NCI-H1930 (cell line): ENCODE results near the gene KRT72.

Source experiments
- DNase-seq, 2 experiments: peaks; one replicate each; lab custom pipeline; 2025; lab: John Stamatoyannopoulos, UW

Gene KRT72

DNA sequence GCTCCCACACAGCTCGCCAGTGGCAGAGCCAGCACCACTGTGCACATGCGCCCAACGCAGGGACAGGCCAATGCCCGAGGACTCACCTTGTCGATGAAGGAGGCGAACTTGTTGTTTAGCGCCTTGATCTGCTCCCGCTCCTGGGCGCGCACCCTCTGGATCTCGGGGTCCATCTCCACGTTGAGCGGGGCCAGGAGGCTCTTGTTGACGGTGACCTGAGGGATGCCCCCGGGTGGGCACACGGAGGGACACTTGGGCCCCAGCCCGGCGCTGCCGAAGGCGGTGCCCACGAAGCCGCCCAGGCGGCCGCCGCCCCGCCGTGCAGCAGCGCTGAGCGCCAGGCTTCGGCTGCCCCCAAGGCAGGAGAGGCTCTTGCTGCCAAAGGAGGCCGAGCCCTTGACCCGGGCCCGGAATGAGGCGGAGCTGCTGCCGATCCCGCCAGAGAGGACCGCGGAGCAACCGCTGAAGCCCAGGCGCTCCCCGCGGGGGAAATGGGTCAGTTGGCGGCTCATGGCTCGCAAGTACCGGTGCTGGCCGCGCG lies at the start of gene KRT72:
TSS of gene KRT72 (minus strand) at position 523 of the 541 bp plus-strand sequence. CDS start at position 512, 11 bp downstream.
- no peak for DNase-seq

DNA sequence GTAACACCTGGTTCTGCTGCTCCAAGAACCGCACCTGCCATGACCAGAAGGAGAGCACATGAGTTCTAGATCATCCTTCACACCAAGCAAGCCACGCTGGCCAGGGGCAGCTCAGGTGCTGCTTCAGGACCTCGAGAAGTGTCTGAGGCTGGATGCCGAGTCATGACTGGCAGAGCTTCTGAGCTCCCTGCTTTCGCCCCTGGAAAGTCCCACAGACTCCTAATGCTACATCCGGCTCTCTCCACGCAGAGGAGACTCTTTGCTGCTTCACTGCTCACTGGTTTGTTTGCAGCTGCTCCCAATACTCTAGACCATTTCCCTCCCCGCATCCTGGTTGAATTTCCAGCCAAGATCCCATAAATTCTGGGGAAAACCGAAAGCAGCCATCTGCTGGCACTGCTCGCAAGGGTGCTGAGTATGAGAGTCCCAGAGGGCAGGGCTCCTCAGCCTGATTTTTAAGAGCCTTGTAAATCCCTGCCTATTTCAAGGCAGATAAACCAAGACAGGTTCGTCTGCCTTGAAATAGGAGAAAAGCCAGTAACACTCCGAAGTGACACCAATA lies 49.3 kb upstream of the KRT72 start:
- no peak for DNase-seq

DNA sequence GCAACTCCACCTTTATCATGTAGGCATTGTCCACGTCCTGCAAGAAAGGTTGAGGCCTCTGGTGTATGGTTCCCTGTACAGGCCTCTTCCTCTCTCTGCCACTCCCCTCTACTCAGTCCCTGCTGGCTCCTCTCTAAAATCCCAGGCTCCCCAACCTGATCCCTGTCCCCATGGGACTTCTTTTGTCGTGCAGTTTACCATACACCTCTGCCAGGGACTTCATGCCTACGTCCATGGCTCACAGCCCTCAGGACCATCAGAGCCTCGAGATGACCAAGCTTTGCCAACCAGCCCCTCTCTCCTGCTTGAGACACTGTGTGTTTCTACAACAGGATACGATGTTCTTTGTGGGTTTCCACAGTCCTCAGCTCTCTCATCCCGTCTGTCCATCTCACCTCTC lies 47.8 kb upstream of the KRT72 start:
- DNase-seq = no peak

DNA sequence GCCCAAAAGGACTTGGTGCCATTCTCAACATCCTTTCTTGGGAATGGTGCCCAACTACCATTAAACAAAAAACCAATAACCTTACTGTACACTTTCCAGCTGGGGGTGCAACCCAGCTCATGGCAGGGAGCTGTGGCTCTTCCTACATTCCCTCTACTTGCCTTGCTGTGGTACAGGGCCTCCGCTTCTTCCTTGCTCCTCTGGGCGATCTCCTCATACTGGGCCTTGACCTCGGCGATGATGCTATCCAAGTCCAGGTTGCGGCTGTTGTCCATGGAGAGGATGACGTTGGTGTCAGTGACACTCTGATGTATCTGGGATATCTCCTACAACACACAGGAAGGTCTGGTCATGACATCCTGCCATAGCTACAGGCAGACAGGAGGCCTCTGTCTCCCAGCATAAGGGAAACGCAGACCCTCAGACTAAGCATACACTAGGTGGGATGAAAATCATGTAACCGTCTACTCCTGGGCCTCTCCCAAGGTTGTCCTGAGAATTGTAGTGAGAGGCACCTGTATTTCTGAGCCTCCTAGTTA lies 46.8 kb upstream of the KRT72 start:
- no peak for DNase-seq

DNA sequence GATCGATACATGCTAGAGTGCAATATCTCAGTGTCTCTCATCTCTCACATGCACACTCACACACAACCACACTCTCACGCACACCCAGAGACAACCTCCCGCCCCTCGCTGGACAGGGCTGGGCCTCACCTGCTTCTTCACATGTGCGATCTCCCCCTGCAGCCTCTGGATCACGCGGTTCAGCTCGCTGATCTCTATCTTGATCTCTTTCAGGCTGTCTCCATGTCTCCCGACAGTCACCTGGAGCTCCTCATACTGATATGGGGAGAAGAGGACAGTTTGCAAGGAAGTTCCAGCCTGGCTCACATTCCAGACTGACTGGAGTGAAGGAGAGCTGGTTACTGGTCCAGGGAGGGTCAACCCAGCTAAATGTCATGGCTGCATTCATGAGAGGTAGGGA lies 46.3 kb upstream of the KRT72 start:
- DNase-seq = no peak

DNA sequence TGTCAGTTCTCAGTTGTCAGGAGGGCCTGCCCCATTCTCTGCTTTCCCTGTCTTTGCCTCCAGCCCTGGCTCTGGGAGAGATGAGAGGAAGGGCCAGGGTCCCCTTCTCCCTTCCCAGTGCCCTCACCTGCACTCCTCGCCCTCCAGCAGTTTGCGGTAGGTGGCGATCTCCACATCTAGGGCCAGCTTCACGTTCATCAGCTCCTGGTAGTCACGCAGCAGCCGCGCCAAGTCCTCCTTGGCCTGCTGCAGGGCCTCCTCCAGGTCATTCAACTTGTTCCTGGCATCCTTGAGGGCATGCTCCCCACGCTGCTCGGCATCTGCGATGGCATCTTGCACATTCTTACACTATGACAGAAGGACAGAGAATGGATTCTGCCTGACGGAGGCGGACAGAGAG lies 45.4 kb upstream of the KRT72 start:
- DNase-seq = no peak

DNA sequence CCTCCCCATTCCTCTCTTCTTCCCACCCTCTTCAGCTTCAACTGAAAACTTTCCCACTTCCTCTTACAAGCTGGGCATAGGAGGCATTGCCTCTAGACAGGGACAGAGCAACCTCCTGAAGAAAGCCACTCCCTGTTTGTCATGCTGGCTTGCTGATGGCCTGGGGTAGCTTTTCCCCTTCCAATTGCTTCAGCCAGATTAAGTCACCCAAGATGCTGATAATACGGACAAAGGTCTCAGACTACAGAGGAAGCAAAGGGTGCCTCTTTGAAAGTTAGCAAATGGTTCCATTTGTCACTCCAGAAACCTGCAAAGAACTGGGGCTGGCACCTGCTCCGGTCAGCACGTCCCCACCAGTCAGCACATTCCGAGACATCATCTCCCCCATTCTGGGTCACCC lies 44.7 kb upstream of the KRT72 start:
- DNase-seq = no peak

DNA sequence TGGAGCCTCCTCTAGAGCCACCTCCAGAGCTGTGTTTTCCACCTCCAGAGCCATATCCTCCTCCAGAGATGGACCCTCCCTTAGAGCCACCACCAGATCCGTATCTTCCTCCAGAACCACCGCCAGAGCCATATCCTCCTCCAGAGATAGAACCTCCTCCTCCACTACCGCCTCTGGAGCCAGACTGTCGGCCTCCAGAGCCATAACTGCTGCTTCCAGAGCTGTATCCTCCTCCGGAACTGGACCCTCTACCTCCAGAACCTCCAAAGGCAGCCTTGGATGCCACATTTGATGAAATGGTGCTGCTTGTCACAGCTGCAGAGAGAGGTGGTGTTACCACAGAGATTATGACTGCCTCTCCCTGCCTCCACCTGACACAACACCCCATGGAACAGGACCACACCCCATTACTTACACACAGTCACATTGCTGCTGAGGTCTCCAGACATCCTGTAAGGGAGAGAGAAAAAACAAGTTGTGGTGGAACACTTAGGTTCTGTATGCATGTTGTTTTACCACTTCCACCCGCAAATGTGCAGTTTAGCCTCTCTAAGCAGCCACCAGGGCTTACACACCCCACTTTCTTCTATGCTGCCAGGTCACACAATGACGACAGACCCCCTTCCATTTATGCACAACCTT lies 44.0 kb upstream of the KRT72 start:
- no peak for DNase-seq

DNA sequence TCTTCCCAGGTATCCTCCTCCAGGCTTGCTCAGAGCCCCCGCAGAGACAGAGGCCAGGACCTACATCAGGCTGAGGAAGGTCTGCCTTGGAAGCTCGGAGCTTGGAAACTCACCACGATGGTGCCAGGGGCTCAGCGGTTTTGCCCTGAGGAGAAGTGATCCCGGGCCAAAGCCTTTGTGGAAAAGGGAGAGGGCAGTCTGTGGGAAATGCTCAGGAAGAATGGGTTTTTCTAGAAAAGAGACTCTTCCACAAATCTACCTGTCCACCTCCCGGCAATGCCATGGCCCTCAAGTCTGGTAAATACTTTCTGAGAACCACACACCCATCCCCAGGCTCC lies 42.8 kb upstream of the KRT72 start:
- DNase-seq = no peak

DNA sequence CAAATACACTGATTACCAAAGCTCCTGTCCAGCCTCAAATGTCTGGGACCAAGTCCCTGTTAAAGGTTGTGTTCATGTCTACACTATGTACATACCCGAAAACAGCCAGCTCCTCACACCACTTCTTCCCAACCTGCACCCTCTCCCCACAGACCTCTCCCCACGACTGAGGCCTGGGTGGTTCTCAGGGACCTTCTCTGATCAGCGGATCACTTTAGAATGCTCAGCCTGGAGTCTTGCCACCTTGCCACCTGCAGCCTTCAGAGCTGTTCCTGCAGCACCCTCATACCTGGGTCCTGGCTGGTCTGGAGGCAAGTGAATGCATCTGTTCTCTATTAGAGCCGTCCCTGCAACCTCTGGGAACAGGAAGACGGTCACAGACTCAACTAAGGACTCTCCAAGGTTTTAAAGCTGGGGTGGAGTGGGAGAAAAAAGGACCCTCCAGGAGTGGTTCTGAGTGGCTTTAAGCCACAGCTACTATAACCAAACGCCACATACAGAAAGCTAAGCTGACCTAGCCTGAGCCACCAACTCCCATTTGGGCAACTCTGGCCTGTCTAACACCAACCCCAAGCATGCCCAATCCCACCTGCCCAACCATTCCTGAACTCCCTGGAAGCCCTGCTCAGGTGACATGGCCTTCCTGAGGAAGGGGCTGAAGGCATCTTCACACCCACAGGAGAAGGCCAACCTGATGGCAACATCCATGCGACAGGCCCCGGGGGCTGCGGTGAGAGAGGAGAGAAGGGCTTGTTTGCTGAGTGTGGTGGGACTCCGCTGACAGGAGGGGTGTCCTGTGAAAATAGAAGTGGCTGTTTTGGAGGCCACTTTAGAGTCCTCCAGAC lies 42.2 kb upstream of the KRT72 start:
- DNase-seq = no peak

DNA sequence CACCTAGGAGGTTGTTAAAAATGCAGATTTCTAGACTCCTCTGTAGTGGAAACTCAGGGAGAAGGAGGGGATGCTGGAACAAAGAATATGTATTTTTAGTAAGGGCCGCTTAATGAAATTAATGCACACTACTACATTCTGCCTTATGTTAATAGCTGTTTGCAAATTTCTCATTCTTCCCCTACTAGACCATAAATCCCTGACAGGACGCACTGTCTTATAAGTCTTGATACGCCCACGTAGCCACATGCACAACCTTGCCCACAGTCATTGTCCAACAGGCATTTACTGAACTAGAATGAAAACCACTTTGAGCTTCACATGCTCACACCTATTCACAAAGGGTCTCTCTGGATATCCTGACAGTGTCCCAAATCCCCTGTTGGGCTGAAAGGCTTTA lies 40.2 kb upstream of the KRT72 start:
- no peak for DNase-seq

DNA sequence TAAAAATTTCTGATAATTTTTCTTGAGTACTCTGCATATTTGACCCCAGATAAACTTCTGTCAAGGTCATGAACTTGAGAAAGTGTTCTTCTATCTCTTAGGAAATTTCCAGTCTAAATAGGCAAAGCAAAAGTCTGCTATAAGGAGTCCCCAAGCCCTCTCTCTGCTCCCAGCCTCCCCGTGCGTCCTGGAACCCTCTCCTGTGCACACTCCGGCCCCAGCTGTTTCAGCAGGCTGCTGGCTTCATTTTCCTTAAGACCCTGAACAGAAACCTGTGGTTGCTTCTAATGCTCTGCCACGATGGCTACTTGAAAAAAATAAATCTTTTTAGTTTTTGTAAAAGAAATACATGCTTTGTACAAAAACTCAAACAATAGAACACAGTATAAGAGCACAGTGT lies 36.0 kb upstream of the KRT72 start:
- no peak for DNase-seq

DNA sequence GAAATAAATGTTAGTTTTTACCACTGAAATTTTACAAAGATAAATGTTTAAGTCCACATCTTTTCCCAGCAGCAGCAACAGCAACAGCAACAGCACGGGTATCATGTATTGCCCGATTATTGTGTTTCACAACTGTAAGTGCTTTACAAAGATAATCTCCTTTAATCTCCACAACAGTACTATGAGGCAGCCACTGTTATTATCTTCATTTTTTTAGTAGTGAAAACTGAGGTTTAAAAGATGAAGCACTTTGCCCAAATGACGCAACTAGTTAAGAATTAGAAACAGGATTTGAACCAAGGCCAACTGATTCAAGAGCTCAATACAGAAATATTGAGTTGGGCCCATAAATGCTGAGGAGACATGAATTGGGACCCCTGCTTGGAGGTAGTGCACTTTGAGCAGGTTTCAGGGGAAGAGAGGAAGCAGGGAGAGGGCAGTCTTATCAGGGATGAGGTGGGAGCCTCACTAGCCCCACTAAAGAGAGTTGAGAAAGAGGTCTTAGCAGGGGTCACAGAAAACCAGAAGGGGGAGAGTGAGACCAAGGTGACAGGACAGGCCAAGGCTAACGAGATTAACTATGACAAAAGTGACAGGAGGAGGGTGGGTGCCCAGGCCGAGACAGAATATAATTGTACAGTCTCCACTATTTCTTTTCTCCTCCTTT lies 35.5 kb upstream of the KRT72 start:
- DNase-seq = no peak

DNA sequence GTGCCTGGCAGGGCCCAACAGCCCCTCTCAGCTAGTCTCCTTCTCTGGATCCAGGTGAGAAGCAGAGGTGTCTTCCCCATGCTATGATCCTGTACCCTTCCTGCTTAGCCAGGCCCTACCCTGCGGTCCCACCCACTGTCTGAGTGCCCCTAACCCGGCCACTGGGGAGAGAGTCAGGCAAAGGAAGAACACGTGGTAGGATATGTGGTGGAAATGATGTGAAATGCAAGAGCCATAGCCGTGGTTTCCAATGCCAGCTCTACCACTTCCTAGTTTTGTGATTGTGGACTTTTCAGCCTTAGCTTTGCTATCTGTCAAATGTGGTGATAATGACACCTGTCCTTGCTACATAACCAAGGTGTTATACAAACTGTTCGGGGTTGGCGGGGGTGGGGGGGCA lies 34.9 kb upstream of the KRT72 start:
- no peak for DNase-seq

DNA sequence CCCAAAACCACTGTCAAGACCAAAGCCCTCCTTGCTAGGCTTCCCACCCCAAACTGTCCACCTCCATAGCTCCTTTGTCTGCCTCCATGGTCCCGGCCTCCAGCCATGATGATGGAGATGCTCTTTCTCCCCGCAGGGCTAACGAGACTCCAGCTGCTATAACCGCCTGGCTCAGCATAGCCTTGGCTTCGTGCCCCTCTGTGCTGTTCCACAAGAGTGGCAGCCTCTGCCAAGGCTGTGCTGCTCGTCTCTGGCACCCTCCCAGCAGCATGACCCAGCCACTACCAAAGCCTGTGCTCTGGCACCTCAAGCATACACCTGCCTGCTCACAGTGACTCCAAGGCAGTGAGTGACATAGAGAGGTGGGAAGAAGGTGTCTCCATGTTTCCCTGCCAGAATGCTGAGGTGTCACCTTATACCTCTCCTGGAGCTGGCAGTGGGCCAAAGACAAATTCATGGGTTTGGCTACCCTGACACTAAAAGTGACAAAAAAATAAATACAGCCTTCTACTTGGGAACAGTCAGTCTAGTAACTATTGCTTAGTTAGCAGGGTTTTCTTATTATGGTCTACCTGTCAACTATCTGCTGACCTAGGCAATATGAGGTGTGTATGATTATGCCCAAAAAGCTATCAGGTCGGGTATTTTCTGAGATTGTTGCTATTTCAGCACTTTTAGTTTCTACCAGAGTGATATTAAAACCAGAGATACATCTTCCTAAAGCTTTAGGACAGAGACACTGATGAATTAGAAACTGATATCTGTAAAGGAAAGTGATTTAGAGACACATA lies 33.2 kb upstream of the KRT72 start:
- DNase-seq = no peak

DNA sequence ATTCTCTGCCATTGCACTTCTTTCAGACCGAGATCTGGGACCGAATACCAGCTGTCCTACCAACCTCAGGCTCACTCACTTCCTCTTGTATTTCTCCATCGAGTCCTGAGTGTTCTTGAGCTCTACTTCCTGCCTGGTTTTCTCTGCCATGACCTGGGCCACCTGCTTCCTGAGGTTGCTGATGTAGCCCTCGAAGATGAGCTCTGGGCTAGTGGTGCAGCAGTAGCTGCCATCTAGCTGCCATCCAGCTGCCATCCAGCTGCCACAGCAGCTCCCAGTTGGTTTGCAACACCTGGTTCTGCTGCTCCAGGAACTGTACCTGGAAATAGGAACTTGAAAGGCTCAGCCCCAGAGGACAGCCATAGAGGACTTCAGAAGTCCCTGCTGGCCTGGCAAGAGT lies 32.1 kb upstream of the KRT72 start:
- DNase-seq = no peak

DNA sequence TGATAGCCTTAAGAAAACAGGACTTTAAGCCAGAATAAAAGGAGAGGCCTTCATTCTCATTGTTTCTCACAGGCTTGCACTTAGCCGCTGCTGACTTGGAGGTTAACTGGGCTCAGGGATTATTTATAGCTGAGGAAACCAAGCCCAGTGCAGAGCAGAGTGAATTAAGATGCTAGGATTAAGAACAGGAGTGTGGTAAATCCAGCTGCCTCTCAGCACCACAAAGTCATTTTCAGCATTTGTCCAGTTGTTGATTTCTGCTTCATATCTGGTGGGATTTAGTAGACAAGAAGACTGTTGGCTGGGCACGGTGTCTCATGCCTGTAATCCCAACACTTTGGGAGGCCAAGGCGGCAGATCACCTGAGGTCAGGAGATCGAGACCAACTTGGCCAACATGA lies 31.4 kb upstream of the KRT72 start:
- no peak for DNase-seq

DNA sequence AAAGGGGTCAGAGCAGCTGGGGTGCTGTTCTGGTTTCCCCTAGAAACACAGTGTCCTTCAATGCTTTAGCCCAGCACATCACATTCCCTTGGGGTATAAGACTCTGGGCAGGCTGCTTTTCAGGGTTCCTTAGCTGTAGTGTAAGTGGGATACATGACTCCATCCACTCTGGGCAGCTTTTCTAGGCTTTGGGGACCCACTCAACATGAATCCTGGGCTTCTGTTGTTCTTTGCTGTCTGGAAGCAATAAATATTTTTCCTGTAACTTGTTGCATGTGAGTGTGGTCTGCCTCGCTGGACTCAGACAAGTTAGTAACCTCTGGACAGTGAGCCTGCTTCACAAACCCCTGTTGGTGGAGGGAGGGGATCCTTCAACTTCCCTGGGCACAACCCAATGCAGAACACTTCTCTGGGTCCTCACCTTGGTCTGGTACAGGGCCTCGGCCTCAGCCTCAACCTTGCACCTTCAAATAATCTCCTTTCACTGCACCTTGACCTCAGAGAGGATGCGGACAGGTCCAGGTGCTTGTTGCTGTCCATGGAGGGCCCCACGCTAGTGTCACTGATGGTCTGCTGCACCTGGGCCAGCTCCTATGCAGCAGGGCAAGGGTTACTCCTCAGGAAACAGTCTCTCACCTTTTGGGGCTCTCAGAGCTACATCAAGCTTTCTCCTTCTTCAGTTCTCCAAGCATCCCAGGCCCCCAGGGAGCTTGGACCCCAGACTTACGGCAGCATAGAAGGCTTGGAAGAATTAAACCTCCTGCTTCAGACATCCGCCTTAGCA lies 30.6 kb upstream of the KRT72 start:
- no peak for DNase-seq

DNA sequence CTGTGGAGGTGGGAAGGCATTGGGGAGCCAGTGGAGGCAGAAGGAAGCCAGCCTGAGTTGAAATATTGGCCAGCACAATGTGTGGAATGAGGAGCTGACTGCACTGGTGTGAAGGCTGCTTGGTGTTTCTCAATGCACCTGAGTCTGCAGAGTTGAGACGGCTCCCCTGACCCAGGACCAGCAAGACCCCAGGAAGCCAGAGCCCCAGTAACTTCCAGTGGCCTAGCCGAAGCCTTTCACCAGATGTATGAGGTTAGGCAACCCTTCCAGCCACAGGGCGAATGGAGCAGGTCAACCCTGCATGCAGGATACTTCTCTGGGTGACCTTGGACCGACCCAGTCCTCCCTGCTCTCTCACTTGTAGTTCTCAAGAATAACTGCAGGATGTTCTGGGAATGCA lies 30.0 kb upstream of the KRT72 start:
- DNase-seq = no peak

DNA sequence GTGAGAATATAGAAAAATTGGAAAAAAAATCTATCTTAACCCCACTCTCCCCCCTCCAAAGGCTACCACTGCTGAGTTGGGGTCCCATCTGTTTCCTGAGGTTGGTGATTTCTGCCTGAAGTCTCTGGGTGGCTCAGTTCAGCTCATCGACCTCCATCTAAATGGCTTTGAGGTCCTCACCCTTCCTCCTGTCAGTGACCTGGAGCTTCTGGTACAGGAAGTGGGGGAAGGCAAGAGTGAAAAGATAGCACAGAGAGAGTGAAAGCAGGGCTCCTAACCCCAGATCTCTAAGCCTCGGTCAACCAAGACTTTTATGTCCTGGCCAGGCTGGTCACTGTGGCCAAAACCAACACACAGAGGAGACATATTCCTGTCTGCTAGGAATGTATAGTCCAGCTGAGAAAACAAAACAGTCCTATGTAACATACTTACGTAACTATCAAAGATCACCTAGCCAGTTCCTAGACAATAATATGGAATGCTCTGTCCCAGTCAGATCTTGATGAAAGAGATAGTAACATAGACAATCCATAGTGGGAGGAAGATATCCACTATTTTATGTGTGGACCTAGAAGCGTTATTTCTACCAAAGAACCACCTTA lies 29.4 kb upstream of the KRT72 start:
- no peak for DNase-seq
